Stimulated activated CD8-positive, alpha-beta memory T cell treated with anti-CD3 and anti-CD28 coated beads, Interleukin-2, amount 100 ng/mL, for 1 hour (primary cell): ENCODE results near the gene TUBA8.
"Not testable (repeated sequence)": the region's sequence is repeated elsewhere in the genome, so short reads cannot be mapped to it uniquely, and the experiment has no call there.

Source experiments
- DNase-seq, 2 donors: peaks; one replicate each; pipeline ENCODE4 v3.0.0-alpha.2; 2020; ENCODE audit warnings: low read depth in 2 of 2

Gene TUBA8

GRCh38 chr22:18105981-18106380, 4.6 kb upstream of the TUBA8 start:
- not testable (repeated sequence) for DNase-seq

- DNase-seq: not testable (repeated sequence)
Observed at GRCh38 chr22:18106550-18107341, 3.9 kb upstream of the TUBA8 start.

GRCh38 chr22:18108187-18108586, 2.4 kb upstream of the TUBA8 start:
- no peak for DNase-seq

GRCh38 chr22:18109410-18110193, 1.0 kb upstream of the TUBA8 start:
- DNase-seq: no peak

- DNase-seq: no peak
Observed at GRCh38 chr22:18110954-18111758, 547 bp downstream of the TUBA8 start.

GRCh38 chr22:18111759-18112330, 1.2 kb downstream of the TUBA8 start:
- DNase-seq: no peak

- no peak for DNase-seq
Observed at GRCh38 chr22:18112440-18112839, 1.8 kb downstream of the TUBA8 start.

- DNase-seq: no peak
Observed at GRCh38 chr22:18113680-18114394, 3.2 kb downstream of the TUBA8 start.

- DNase-seq: no peak
Observed at GRCh38 chr22:18114495-18114894, 3.9 kb downstream of the TUBA8 start.

- no peak for DNase-seq
Observed at GRCh38 chr22:18114976-18115652, 4.5 kb downstream of the TUBA8 start.

- DNase-seq: no peak
Observed at GRCh38 chr22:18115906-18116371, 5.3 kb downstream of the TUBA8 start.

- no peak for DNase-seq
Observed at GRCh38 chr22:18116634-18117033, 6.0 kb downstream of the TUBA8 start.

GRCh38 chr22:18118345-18118915, 7.8 kb downstream of the TUBA8 start:
- DNase-seq: no peak

- DNase-seq: no peak
Observed at GRCh38 chr22:18119409-18120110, 9.0 kb downstream of the TUBA8 start.

GRCh38 chr22:18120857-18121256, 10.2 kb downstream of the TUBA8 start:
- DNase-seq: no peak

- DNase-seq: no peak
Observed at GRCh38 chr22:18121506-18121905, 10.9 kb downstream of the TUBA8 start.

- no peak for DNase-seq
Observed at GRCh38 chr22:18121954-18122554, 11.4 kb downstream of the TUBA8 start.

- not testable (repeated sequence) for DNase-seq
Observed at GRCh38 chr22:18123476-18124025, 12.9 kb downstream of the TUBA8 start.

- DNase-seq: no peak
Observed at GRCh38 chr22:18126606-18127005, 16.0 kb downstream of the TUBA8 start.
